ENCODE results near the gene RIPOR3. TPM values are rescaled to one million over a fixed set of nuclear protein-coding genes. Genes with fewer than 3 reads are reported as not detected.
"Not testable (repeated sequence)": the region's sequence is repeated elsewhere in the genome, so short reads cannot be mapped to it uniquely, and the experiment has no call there.

Gene RIPOR3
- total and polyA plus RNA-seq, 4 donors = 5.6 to 90.3 (median 16.3) TPM

DNA sequence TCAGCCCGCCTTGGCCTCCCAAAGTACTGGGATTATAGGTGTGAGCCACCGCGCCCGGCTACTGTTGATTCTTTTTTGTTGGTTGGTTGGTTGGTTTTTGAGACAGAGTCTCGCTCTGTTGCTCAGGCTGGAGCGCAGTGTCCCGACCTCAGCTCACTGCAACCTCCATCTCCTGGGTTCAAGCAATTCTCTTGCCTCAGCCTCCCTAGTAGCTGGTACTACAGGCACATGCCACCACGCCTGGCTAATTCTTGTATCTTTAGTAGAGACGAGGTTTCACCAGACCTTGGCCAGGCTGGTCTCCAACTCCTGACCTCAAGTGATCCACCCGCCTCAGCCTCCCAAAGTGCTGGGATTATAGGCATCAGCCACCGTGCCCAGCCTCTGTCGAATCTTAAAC is 23.1 kb upstream of the RIPOR3 start:
- not testable (repeated sequence) for H3K36me3 ChIP-seq (ENCODE audit: control insufficient read depth in 4 of 4, insufficient read depth in 3 of 4, low read depth in 1 of 4, low read length in 3 of 4); H3K9me3 ChIP-seq (ENCODE audit: control insufficient read depth in 4 of 4, low read length in 3 of 4); H3K4me1 ChIP-seq (ENCODE audit: control insufficient read depth in 4 of 4, insufficient read depth in 4 of 4, low read length in 3 of 4); H3K27ac ChIP-seq (ENCODE audit: low read depth in 1 of 2, low read length in 2 of 2); H3K4me3 ChIP-seq (ENCODE audit: low read depth in 1 of 3, low read length in 3 of 3); DNase-seq (ENCODE audit: low spot score); H3K9ac ChIP-seq (ENCODE audit: low read depth in 1 of 2, low read length in 2 of 2); H3K27me3 ChIP-seq (ENCODE audit: control insufficient read depth in 4 of 4, insufficient read depth in 4 of 4, low read length in 3 of 4)
- WGBS = 95% methylated on average over 12 of the region's 12 CpGs

DNA sequence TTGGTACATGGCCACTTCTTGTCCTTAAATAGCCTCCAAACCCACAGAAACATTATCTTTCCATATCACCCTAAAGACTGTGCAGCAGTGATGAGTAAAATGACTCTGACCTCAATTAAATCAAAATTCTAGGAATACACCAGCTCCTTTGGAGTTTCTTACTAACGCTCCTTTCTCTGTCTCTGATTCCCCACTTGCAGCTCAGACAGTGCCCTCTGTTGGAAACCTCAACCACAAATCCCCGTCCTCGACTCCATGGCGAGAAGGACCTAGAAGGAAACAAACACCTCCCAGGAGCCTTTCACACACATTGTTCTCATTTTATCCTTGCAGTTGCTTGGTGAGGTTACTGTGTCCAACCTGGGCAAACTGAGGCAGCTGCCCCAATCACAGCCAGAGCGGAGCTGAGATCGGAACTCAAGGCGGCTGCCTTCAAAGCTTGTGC is 22.3 kb upstream of the RIPOR3 start:
- no peak overlapping the region for H3K9ac ChIP-seq (ENCODE audit: low read depth in 1 of 2, low read length in 2 of 2)
- no peaks in the 10 kb centered on the region for H3K36me3 ChIP-seq (ENCODE audit: control insufficient read depth in 4 of 4, insufficient read depth in 3 of 4, low read depth in 1 of 4, low read length in 3 of 4)
- H3K27ac ChIP-seq (ENCODE audit: low read depth in 1 of 2, low read length in 2 of 2) = no peak overlapping the region
- no peaks in the 10 kb centered on the region for H3K27me3 ChIP-seq (ENCODE audit: control insufficient read depth in 4 of 4, insufficient read depth in 4 of 4, low read length in 3 of 4)
- no peak overlapping the region for H3K4me3 ChIP-seq (ENCODE audit: low read depth in 1 of 3, low read length in 3 of 3)
- TF ChIP-seq JUND (IDR thresholded peaks at IDR 0.05) = no peak
- peak; percentile 75 to 81 for TF ChIP-seq RAD21 (IDR thresholded peaks at IDR 0.05)
- TF ChIP-seq, protein P1, sequence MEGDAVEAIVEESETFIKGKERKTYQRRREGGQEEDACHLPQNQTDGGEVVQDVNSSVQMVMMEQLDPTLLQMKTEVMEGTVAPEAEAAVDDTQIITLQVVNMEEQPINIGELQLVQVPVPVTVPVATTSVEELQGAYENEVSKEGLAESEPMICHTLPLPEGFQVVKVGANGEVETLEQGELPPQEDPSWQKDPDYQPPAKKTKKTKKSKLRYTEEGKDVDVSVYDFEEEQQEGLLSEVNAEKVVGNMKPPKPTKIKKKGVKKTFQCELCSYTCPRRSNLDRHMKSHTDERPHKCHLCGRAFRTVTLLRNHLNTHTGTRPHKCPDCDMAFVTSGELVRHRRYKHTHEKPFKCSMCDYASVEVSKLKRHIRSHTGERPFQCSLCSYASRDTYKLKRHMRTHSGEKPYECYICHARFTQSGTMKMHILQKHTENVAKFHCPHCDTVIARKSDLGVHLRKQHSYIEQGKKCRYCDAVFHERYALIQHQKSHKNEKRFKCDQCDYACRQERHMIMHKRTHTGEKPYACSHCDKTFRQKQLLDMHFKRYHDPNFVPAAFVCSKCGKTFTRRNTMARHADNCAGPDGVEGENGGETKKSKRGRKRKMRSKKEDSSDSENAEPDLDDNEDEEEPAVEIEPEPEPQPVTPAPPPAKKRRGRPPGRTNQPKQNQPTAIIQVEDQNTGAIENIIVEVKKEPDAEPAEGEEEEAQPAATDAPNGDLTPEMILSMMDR (IDR thresholded peaks at IDR 0.05; ENCODE audit: low read depth, low read length, missing input control) = peak; percentile 38
- TF ChIP-seq HNF4A (conservative IDR thresholded peaks at IDR 0.05) = no peak
- TF ChIP-seq NR2F2 (IDR thresholded peaks at IDR 0.05) = no peak
- TF ChIP-seq, protein P2, sequence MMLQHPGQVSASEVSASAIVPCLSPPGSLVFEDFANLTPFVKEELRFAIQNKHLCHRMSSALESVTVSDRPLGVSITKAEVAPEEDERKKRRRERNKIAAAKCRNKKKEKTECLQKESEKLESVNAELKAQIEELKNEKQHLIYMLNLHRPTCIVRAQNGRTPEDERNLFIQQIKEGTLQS (IDR thresholded peaks at IDR 0.05) = no peak
- TF ChIP-seq, protein P3, sequence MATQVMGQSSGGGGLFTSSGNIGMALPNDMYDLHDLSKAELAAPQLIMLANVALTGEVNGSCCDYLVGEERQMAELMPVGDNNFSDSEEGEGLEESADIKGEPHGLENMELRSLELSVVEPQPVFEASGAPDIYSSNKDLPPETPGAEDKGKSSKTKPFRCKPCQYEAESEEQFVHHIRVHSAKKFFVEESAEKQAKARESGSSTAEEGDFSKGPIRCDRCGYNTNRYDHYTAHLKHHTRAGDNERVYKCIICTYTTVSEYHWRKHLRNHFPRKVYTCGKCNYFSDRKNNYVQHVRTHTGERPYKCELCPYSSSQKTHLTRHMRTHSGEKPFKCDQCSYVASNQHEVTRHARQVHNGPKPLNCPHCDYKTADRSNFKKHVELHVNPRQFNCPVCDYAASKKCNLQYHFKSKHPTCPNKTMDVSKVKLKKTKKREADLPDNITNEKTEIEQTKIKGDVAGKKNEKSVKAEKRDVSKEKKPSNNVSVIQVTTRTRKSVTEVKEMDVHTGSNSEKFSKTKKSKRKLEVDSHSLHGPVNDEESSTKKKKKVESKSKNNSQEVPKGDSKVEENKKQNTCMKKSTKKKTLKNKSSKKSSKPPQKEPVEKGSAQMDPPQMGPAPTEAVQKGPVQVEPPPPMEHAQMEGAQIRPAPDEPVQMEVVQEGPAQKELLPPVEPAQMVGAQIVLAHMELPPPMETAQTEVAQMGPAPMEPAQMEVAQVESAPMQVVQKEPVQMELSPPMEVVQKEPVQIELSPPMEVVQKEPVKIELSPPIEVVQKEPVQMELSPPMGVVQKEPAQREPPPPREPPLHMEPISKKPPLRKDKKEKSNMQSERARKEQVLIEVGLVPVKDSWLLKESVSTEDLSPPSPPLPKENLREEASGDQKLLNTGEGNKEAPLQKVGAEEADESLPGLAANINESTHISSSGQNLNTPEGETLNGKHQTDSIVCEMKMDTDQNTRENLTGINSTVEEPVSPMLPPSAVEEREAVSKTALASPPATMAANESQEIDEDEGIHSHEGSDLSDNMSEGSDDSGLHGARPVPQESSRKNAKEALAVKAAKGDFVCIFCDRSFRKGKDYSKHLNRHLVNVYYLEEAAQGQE (IDR thresholded peaks at IDR 0.05) = no peak
- no peak for TF ChIP-seq GABPA (IDR thresholded peaks at IDR 0.05 in 1 of 2, conservative IDR thresholded peaks at IDR 0.05 in 1 of 2)
- TF ChIP-seq TAF1 (conservative IDR thresholded peaks at IDR 0.05) = no peak
- no peak for TF ChIP-seq EGR1 (IDR thresholded peaks at IDR 0.05; ENCODE audit: low read depth in 2 of 2)
- no peak for TF ChIP-seq SP1 (IDR thresholded peaks at IDR 0.05)
- no peak for TF ChIP-seq HNF4G (IDR thresholded peaks at IDR 0.05)
- no peak for TF ChIP-seq FOXA2 (IDR thresholded peaks at IDR 0.05)
- TF ChIP-seq FOXA1 (IDR thresholded peaks at IDR 0.05) = no peak
- no peak for TF ChIP-seq YY1 (IDR thresholded peaks at IDR 0.05)
- TF ChIP-seq, protein P4, sequence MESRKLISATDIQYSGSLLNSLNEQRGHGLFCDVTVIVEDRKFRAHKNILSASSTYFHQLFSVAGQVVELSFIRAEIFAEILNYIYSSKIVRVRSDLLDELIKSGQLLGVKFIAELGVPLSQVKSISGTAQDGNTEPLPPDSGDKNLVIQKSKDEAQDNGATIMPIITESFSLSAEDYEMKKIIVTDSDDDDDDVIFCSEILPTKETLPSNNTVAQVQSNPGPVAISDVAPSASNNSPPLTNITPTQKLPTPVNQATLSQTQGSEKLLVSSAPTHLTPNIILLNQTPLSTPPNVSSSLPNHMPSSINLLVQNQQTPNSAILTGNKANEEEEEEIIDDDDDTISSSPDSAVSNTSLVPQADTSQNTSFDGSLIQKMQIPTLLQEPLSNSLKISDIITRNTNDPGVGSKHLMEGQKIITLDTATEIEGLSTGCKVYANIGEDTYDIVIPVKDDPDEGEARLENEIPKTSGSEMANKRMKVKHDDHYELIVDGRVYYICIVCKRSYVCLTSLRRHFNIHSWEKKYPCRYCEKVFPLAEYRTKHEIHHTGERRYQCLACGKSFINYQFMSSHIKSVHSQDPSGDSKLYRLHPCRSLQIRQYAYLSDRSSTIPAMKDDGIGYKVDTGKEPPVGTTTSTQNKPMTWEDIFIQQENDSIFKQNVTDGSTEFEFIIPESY (IDR thresholded peaks at IDR 0.05) = no peak
- TF ChIP-seq, protein P5, sequence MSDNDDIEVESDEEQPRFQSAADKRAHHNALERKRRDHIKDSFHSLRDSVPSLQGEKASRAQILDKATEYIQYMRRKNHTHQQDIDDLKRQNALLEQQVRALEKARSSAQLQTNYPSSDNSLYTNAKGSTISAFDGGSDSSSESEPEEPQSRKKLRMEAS (IDR thresholded peaks at IDR 0.05) = no peak
- TF ChIP-seq RXRA (IDR thresholded peaks at IDR 0.05) = peak in 1 of 2 donors; percentile 8
- DNase-seq (ENCODE audit: low spot score) = no peak
- peaks cover 0 to 5% (median 3%) of the 10 kb centered on the region in 4 donors for H3K4me1 ChIP-seq (ENCODE audit: control insufficient read depth in 4 of 4, insufficient read depth in 4 of 4, low read length in 3 of 4)
- H3K9me3 ChIP-seq (ENCODE audit: control insufficient read depth in 4 of 4, low read length in 3 of 4) = no peaks in the 10 kb centered on the region
- WGBS = 63% methylated on average over 7 of the region's 7 CpGs

Measured in liver (tissue), 9 donors.